GM12878 (cell line): ENCODE measurements around the gene FBXO17. TPM values are rescaled to one million over a fixed set of nuclear protein-coding genes. Genes with fewer than 3 reads are reported as not detected.

Experiments used
- ATAC-seq: fragments of 200-7000 bp; cut with Tn5 transposase; 3 replicates; pipeline ENCODE4 v1.9.1; 2020; ENCODE audit warnings: mild to moderate bottlenecking, moderate library complexity
- BruUV-seq: library from RNA; stranded (reverse); fragments of 400-500 nt; replicated peaks from 2 replicates; lab custom pipeline; 2021; lab: Mats Ljungman, UMichigan
- CTCF ChIA-PET: fragments of 300-600 bp; sonication (Branson Sonifier 250); formaldehyde crosslinking; extraction: SDS; loops from one replicate; lab custom pipeline; 2021; ENCODE audit warnings: inconsistent platforms; lab: Yijun Ruan, JAX
- POLR2A ChIA-PET: fragments of 350-600 bp; formaldehyde crosslinking; extraction: SDS; loops from one replicate; lab custom pipeline; 2021; ENCODE audit warnings: inconsistent platforms; lab: Charles Lee
- RAD21 ChIA-PET: fragments of 300-600 bp; sonication (Branson Sonifier 250); formaldehyde crosslinking; loops from one replicate; lab custom pipeline; 2023; ENCODE audit warnings: antibody characterized with exemption; ENCODE audit not compliant: unreplicated experiment; lab: Charles Lee
- SMC1A ChIA-PET: fragments of 300-600 bp; sonication (Branson Sonifier 250); formaldehyde crosslinking; loops from one replicate; lab custom pipeline; 2023; ENCODE audit not compliant: unreplicated experiment, uncharacterized antibody; lab: Charles Lee
- DNase-seq: peaks from one replicate; pipeline ENCODE4 v3.0.0-alpha.2; 2011; ENCODE audit warnings: low read depth, low spot score
- FAIRE-seq: peaks from 3 replicates; lab custom pipeline; 2011; peaks lifted over from hg19 to GRCh38; lab: Jason Lieb, UNC
- H2AFZ ChIP-seq: 2 replicates; pipeline ENCODE4 v1.6.0; 2011; ENCODE audit warnings: low read depth, low read length, control low read depth; ENCODE audit not compliant: control insufficient read depth
- H3K27ac ChIP-seq: 2 replicates; pipeline ENCODE4 v1.5.1; 2011; ENCODE audit warnings: control low read depth; ENCODE audit not compliant: control insufficient read depth, insufficient read depth
- H3K27me3 ChIP-seq, 2 experiments: replicated peaks in 1 of 2; 2 replicates each; pipeline versions ENCODE4 v1.6.0 to v1.6.1; 2011; ENCODE audit warnings: low read length in 1 of 2; ENCODE audit not compliant: control insufficient read depth in 2 of 2, insufficient read depth in 2 of 2
- H3K36me3 ChIP-seq, 2 experiments: 2 replicates each; pipeline ENCODE4 v1.5.1; 2011; ENCODE audit warnings: low read length in 1 of 2; ENCODE audit not compliant: control insufficient read depth in 2 of 2, insufficient read depth in 2 of 2
- H3K4me1 ChIP-seq: 2 replicates; pipeline ENCODE4 v1.6.1; 2011; ENCODE audit warnings: mild to moderate bottlenecking, low read length, moderate library complexity, mixed read lengths; ENCODE audit not compliant: control insufficient read depth, insufficient read depth
- H3K4me2 ChIP-seq: 2 replicates; pipeline ENCODE4 v1.6.0; 2011; ENCODE audit warnings: control low read depth; ENCODE audit not compliant: control insufficient read depth, insufficient read depth
- H3K4me3 ChIP-seq: fragments of 200-600 bp; sonication (generic); 2 replicates; pipeline ENCODE4 v1.5.1; 2016
- H3K79me2 ChIP-seq: 2 replicates; pipeline ENCODE4 v1.6.0; 2011; ENCODE audit warnings: low read length; ENCODE audit not compliant: control insufficient read depth, insufficient read depth
- H3K9ac ChIP-seq: 2 replicates; pipeline ENCODE4 v1.8.0; 2011; ENCODE audit warnings: low read length, control low read depth, mixed read lengths; ENCODE audit not compliant: control insufficient read depth, insufficient read depth
- H3K9me3 ChIP-seq: replicated peaks from 3 replicates; pipeline ENCODE4 v1.5.1; 2011; ENCODE audit warnings: mild to moderate bottlenecking, low read length; ENCODE audit not compliant: control insufficient read depth, insufficient read depth
- H4K20me1 ChIP-seq: 2 replicates; pipeline ENCODE4 v1.6.0; 2011; ENCODE audit not compliant: control insufficient read depth, insufficient read depth
- BHLHE40 ChIP-seq, 2 experiments: fragments of 450-650 bp in 1 of 2; IDR thresholded peaks; 2 replicates each; pipeline ENCODE4 v1.6.1; 2011 to 2017; ENCODE audit warnings: low read depth in 2 of 2, borderline replicate concordance in 1 of 2, improper control_type of control experiment in 1 of 2, low read length in 1 of 2, mild to moderate bottlenecking in 1 of 2
- EGR1 ChIP-seq, 2 experiments: IDR thresholded peaks; 1 replicate in 1 of 2; 2 replicates in 1 of 2; pipeline ENCODE4 v1.6.1; 2011 to 2012; ENCODE audit warnings: low read depth in 2 of 2, low read length in 2 of 2, borderline replicate concordance in 1 of 2, mild to moderate bottlenecking in 1 of 2, moderate library complexity in 1 of 2
- NBN ChIP-seq: fragments of 450-650 bp; IDR thresholded peaks from 2 replicates; pipeline ENCODE4 v1.6.1; 2016
- SMAD1 ChIP-seq: fragments of 450-650 bp; IDR thresholded peaks from 2 replicates; pipeline ENCODE4 v1.6.1; 2018; ENCODE audit warnings: mild to moderate bottlenecking, low read depth; ENCODE audit not compliant: partially characterized antibody
- ZBED1 ChIP-seq: IDR thresholded peaks from 2 replicates; pipeline ENCODE4 v1.6.1; 2016; ENCODE audit warnings: borderline replicate concordance
- ZNF592 ChIP-seq: fragments of 450-650 bp; IDR thresholded peaks from 2 replicates; pipeline ENCODE4 v1.6.1; 2017; ENCODE audit warnings: mild to moderate bottlenecking, moderate library complexity
- WGBS: methylation state at CpG from one replicate; pipeline ENCODE4 v1.1.6; 2016; ENCODE audit warnings: low lambda C conversion rate; ENCODE audit not compliant: insufficient replicate concordance, insufficient coverage; ENCODE audit errors: missing lambda C conversion rate; 5-methylcytosine and 5-hydroxymethylcytosine counted together
- in situ Hi-C: fragments of 300-500 bp; cut with MboI; formaldehyde crosslinking; loops from 9 replicates; pipeline ENCODE4 v1.14.3; 2018; ENCODE audit warnings: mixed read lengths
- intact Hi-C: fragments of 100-400 bp; cut with micrococcal nuclease; formaldehyde crosslinking; loops from one replicate; pipeline ENCODE4 v1.14.2; 2022; ENCODE audit not compliant: unreplicated experiment
- polyA plus RNA-seq, 11 experiments: library from polyadenylated mRNA; depleted of rRNA in 4 of 11; unstranded in 6 of 11; stranded (reverse) in 5 of 11; fragments of >200 nt; fragmentation: Nextera tagmentation in 4 of 11; fragmentation: Illumina TruSeq in 1 of 11; extraction: Ambion mirVana in 4 of 11; extraction: Trizol in 1 of 11; gene quantifications; 1 replicate in 1 of 11; 2 replicates in 10 of 11; pipeline versions ENCODE4 v1.2.1 to v1.2.3, GENCODE V29; 2011 to 2016; ENCODE audit warnings: inconsistent platforms in 2 of 11, missing spikeins in 2 of 11, low read depth in 1 of 11
- total RNA-seq, 4 experiments: library from RNA; depleted of rRNA in 3 of 4; stranded (reverse); fragments of >200 nt in 3 of 4; fragmentation: Illumina TruSeq in 1 of 4; extraction: Trizol in 1 of 4; gene quantifications; 2 replicates each; pipeline versions ENCODE4 v1.2.1 to v1.2.3, GENCODE V29; 2013 to 2021
- TF ChIP-seq, protein P1 (sequence below): IDR thresholded peaks from 2 replicates; pipeline ENCODE4 v1.6.1; 2011; ENCODE audit warnings: borderline replicate concordance, low read depth, mild to moderate bottlenecking, moderate library complexity, mixed read lengths, low read length; ENCODE audit not compliant: insufficient read depth; ENCODE audit errors: extremely low read length
- TF ChIP-seq, protein P2 (sequence below): fragments of 450-650 bp; formaldehyde crosslinking; IDR thresholded peaks from 2 replicates; pipeline ENCODE4 v1.4.0; 2020; ENCODE audit warnings: mild to moderate bottlenecking, moderate library complexity
- TF ChIP-seq, protein P3 (sequence below): fragments of 150-350 bp; IDR thresholded peaks from 2 replicates; pipeline ENCODE4 v1.6.1; 2016; ENCODE audit warnings: low read depth, low read length

FBXO17 gene
- total and polyA plus RNA-seq, 10 of the 15 experiments (the other 5 are each of a cell fraction or from before 2014, with no cell fraction given): 2.2 to 11.1 (median 5.3) TPM

- TF ChIP-seq ZNF592 (no peak), SMAD1 (no peak)
Observed at GRCh38 chr19:39009001-39009400, 33.5 kb upstream of the FBXO17 start (continued).

DNA sequence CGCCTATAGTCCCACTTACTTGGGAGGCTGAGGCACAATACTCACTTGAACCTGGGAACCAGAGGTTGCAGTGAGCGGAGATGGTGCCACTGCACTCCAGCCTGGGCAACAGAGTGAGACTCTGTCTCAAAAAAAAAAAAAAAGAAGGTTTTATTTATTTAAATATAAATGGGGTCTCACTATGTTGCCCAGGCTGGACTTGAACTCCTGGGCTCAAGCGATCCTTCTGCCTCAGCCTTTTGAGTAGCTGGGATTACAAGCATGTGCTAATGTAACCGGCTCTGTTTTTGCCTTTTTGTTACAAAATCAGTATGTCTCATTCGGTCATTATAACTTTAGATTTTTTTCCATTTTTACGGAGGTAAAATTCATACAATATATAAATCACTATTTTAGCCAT is 32.6 kb upstream of the FBXO17 start:
- ChIA-PET POLR2A (interaction anchor here (0.6 to 2.7 kb wide), 5 partner anchors 9 to 31 kb away, joined by 3 to 10 read pairs (median 5); no protein-coding TSS in a partner anchor), SMC1A (interaction anchor here (2.6 to 4.3 kb wide), 2 partner anchors 9 to 31 kb away, joined by 18 to 20 read pairs; partner anchors contain the start of gene FBXO17), RAD21 (no interaction called here), CTCF (interaction anchor here (1.7 to 2.3 kb wide), 2 partner anchors 30 to 32 kb away, joined by 5 to 9 read pairs; no protein-coding TSS in a partner anchor)
- ATAC-seq (no peak), DNase-seq (no peak), FAIRE-seq (no peak)
- Histone ChIP-seq H4K20me1 (no peaks in the 10 kb centered on the region), H3K9ac (no peak overlapping the region), H2AFZ (no peak overlapping the region), H3K27me3 (no peaks in the 10 kb centered on the region), H3K79me2 (no peaks in the 10 kb centered on the region), H3K4me2 (no peak overlapping the region), H3K36me3 (no peaks in the 10 kb centered on the region), H3K9me3 (no peaks in the 10 kb centered on the region), H3K27ac (no peak overlapping the region), H3K4me3 (no peak overlapping the region), H3K4me1 (peaks cover 27% of the 10 kb centered on the region)
- in situ Hi-C loops (no loop called here), intact Hi-C loops (no loop called here)
- WGBS: 76% methylated on average over 6 of the region's 6 CpGs
- BruUV-seq: no TSS peak
- TF ChIP-seq, protein P1, sequence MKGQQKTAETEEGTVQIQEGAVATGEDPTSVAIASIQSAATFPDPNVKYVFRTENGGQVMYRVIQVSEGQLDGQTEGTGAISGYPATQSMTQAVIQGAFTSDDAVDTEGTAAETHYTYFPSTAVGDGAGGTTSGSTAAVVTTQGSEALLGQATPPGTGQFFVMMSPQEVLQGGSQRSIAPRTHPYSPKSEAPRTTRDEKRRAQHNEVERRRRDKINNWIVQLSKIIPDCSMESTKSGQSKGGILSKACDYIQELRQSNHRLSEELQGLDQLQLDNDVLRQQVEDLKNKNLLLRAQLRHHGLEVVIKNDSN: no peak
- no peak for TF ChIP-seq NBN
- no peak for TF ChIP-seq ZBED1
- no peak for TF ChIP-seq BHLHE40 (IDR thresholded peaks at IDR 0.05; ENCODE audit: borderline replicate concordance in 1 of 2, low read depth in 2 of 2, low read length in 1 of 2)
- TF ChIP-seq, protein P2, sequence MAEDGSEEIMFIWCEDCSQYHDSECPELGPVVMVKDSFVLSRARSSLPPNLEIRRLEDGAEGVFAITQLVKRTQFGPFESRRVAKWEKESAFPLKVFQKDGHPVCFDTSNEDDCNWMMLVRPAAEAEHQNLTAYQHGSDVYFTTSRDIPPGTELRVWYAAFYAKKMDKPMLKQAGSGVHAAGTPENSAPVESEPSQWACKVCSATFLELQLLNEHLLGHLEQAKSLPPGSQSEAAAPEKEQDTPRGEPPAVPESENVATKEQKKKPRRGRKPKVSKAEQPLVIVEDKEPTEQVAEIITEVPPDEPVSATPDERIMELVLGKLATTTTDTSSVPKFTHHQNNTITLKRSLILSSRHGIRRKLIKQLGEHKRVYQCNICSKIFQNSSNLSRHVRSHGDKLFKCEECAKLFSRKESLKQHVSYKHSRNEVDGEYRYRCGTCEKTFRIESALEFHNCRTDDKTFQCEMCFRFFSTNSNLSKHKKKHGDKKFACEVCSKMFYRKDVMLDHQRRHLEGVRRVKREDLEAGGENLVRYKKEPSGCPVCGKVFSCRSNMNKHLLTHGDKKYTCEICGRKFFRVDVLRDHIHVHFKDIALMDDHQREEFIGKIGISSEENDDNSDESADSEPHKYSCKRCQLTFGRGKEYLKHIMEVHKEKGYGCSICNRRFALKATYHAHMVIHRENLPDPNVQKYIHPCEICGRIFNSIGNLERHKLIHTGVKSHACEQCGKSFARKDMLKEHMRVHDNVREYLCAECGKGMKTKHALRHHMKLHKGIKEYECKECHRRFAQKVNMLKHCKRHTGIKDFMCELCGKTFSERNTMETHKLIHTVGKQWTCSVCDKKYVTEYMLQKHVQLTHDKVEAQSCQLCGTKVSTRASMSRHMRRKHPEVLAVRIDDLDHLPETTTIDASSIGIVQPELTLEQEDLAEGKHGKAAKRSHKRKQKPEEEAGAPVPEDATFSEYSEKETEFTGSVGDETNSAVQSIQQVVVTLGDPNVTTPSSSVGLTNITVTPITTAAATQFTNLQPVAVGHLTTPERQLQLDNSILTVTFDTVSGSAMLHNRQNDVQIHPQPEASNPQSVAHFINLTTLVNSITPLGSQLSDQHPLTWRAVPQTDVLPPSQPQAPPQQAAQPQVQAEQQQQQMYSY (CRISPR knock-in tag): no peak
- no peak for TF ChIP-seq EGR1 (IDR thresholded peaks at IDR 0.05; ENCODE audit: borderline replicate concordance in 1 of 2, low read depth in 2 of 2, low read length in 2 of 2)
- TF ChIP-seq, protein P3, sequence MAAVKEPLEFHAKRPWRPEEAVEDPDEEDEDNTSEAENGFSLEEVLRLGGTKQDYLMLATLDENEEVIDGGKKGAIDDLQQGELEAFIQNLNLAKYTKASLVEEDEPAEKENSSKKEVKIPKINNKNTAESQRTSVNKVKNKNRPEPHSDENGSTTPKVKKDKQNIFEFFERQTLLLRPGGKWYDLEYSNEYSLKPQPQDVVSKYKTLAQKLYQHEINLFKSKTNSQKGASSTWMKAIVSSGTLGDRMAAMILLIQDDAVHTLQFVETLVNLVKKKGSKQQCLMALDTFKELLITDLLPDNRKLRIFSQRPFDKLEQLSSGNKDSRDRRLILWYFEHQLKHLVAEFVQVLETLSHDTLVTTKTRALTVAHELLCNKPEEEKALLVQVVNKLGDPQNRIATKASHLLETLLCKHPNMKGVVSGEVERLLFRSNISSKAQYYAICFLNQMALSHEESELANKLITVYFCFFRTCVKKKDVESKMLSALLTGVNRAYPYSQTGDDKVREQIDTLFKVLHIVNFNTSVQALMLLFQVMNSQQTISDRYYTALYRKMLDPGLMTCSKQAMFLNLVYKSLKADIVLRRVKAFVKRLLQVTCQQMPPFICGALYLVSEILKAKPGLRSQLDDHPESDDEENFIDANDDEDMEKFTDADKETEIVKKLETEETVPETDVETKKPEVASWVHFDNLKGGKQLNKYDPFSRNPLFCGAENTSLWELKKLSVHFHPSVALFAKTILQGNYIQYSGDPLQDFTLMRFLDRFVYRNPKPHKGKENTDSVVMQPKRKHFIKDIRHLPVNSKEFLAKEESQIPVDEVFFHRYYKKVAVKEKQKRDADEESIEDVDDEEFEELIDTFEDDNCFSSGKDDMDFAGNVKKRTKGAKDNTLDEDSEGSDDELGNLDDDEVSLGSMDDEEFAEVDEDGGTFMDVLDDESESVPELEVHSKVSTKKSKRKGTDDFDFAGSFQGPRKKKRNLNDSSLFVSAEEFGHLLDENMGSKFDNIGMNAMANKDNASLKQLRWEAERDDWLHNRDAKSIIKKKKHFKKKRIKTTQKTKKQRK: no peak
